Renal cortical epithelial cell (primary cell): Measurements from ENCODE around the gene APC. TPM values are rescaled to one million over a fixed set of nuclear protein-coding genes. Genes with fewer than 3 reads are reported as not detected.

ENCODE experiments used
- total RNA-seq: library from RNA; depleted of rRNA; stranded (reverse); fragments of >200 nt; gene quantifications from 2 replicates; pipeline ENCODE4 v1.2.3, GENCODE V29; 2014

The APC gene
- total RNA-seq, 1 donor from 2014 or later, result 95.3 TPM

Other genes with a start within 250 kb of the APC start
- gene SRP19, start 123.4 kb downstream of the APC start, total RNA-seq, result 121 and 162 TPM in 2 replicates
- 52.6 and 94.5 TPM in 2 replicates for gene REEP5, start 184.3 kb downstream of the APC start, total RNA-seq
- 48.8 and 101 TPM in 2 replicates for gene DCP2, start 238.9 kb downstream of the APC start, total RNA-seq